Astrocyte (in vitro differentiated cells and primary cell): ENCODE results near the gene DNAH1. TPM values are rescaled to one million over a fixed set of nuclear protein-coding genes. Genes with fewer than 3 reads are reported as not detected.

Experiments used
- DNase-seq: peaks from one replicate; pipeline ENCODE4 v3.0.0-alpha.2; 2010; ENCODE audit warnings: low read depth
- FAIRE-seq: peaks from 2 replicates; lab custom pipeline; 2011; peaks lifted over from hg19 to GRCh38; lab: Jason Lieb, UNC
- H2AFZ ChIP-seq: 2 replicates; pipeline ENCODE4 v1.6.0; 2012; ENCODE audit warnings: low read depth, low read length, inconsistent platforms
- H3K27ac ChIP-seq: 2 replicates; pipeline ENCODE4 v1.5.1; 2011; ENCODE audit warnings: low read depth, low read length, inconsistent platforms
- H3K27me3 ChIP-seq: 2 replicates; pipeline ENCODE4 v1.6.0; 2011; ENCODE audit warnings: low read length, inconsistent platforms; ENCODE audit not compliant: insufficient read depth
- H3K36me3 ChIP-seq: 2 replicates; pipeline ENCODE4 v1.5.1; 2011; ENCODE audit warnings: low read length, inconsistent platforms; ENCODE audit not compliant: insufficient read depth
- H3K4me1 ChIP-seq: 2 replicates; pipeline ENCODE4 v1.5.1; 2011; ENCODE audit warnings: low read length, inconsistent platforms; ENCODE audit not compliant: insufficient read depth
- H3K4me2 ChIP-seq: 2 replicates; pipeline ENCODE4 v1.6.0; 2012; ENCODE audit warnings: low read length, inconsistent platforms
- H3K4me3 ChIP-seq: 2 replicates; pipeline ENCODE4 v1.5.1; 2011; ENCODE audit warnings: low read depth, mild to moderate bottlenecking, low read length, inconsistent platforms; ENCODE audit not compliant: insufficient read depth
- H3K79me2 ChIP-seq: 2 replicates; pipeline ENCODE4 v1.6.0; 2012; ENCODE audit warnings: mild to moderate bottlenecking, low read length, inconsistent platforms; ENCODE audit not compliant: insufficient read depth
- H3K9ac ChIP-seq: 2 replicates; pipeline ENCODE4 v1.6.0; 2012; ENCODE audit warnings: mild to moderate bottlenecking, low read length, inconsistent platforms
- H3K9me3 ChIP-seq: 2 replicates; pipeline ENCODE4 v1.5.1; 2012; ENCODE audit warnings: low read depth, mild to moderate bottlenecking, low read length, inconsistent platforms; ENCODE audit not compliant: insufficient read depth
- H4K20me1 ChIP-seq: 2 replicates; pipeline ENCODE4 v1.6.0; 2012; ENCODE audit warnings: low read length, inconsistent platforms; ENCODE audit not compliant: insufficient read depth
- H3K27ac Mint-ChIP-seq: one replicate; pipeline ENCODE4 v1.8.0; 2021; ENCODE audit warnings: mild to moderate bottlenecking, mixed read lengths; ENCODE audit not compliant: unreplicated experiment
- H3K27me3 Mint-ChIP-seq: one replicate; pipeline ENCODE4 v1.8.0; 2021; ENCODE audit warnings: low read depth, mixed read lengths; ENCODE audit not compliant: unreplicated experiment
- H3K36me3 Mint-ChIP-seq: one replicate; pipeline ENCODE4 v1.8.0; 2021; ENCODE audit warnings: low read depth, mixed read lengths; ENCODE audit not compliant: unreplicated experiment
- H3K4me1 Mint-ChIP-seq: one replicate; pipeline ENCODE4 v1.8.0; 2021; ENCODE audit warnings: low read depth, mixed read lengths; ENCODE audit not compliant: unreplicated experiment
- H3K4me3 Mint-ChIP-seq: one replicate; pipeline ENCODE4 v1.8.0; 2021; ENCODE audit warnings: mild to moderate bottlenecking, moderate library complexity, mixed read lengths; ENCODE audit not compliant: unreplicated experiment
- H3K9me3 Mint-ChIP-seq: one replicate; pipeline ENCODE4 v1.8.0; 2021; ENCODE audit warnings: mild to moderate bottlenecking, mixed read lengths; ENCODE audit not compliant: unreplicated experiment
- CTCF ChIP-seq: IDR thresholded peaks from 2 replicates; pipeline ENCODE4 v1.5.1; 2011; ENCODE audit warnings: low read depth, mild to moderate bottlenecking, inconsistent platforms, low read length, moderate library complexity; ENCODE audit not compliant: insufficient read depth
- EZH2 ChIP-seq: IDR thresholded peaks from 2 replicates; pipeline ENCODE4 v1.6.1; 2012; ENCODE audit warnings: mild to moderate bottlenecking, low read length, inconsistent platforms; ENCODE audit not compliant: insufficient read depth
- total RNA-seq: library from RNA; stranded (reverse); gene quantifications from 2 replicates; pipeline ENCODE4 v1.2.1, GENCODE V29; 2021

The DNAH1 gene
- total RNA-seq, 1 donor from 2014 or later = 2.3 TPM

- H4K20me1 ChIP-seq = peaks cover 22% of the 10 kb centered on the region
- peaks cover 24% of the 10 kb centered on the region for H3K36me3 Mint-ChIP-seq
- no peak overlapping the region for H3K4me3 ChIP-seq
- TF ChIP-seq EZH2 = no peak
- no peak for TF ChIP-seq CTCF
- no peak overlapping the region for H3K4me3 Mint-ChIP-seq
- H3K9me3 Mint-ChIP-seq = no peaks in the 10 kb centered on the region
- peaks cover 37% of the 10 kb centered on the region for H3K79me2 ChIP-seq
- no peak for DNase-seq
- no peak overlapping the region for H2AFZ ChIP-seq
- FAIRE-seq = no peak
- no peaks in the 10 kb centered on the region for H3K27me3 Mint-ChIP-seq
- peaks cover 17% of the 10 kb centered on the region for H3K4me1 ChIP-seq
- no peak overlapping the region for H3K9ac ChIP-seq
- no peak overlapping the region for H3K27ac ChIP-seq
- H3K36me3 ChIP-seq = peaks cover 16% of the 10 kb centered on the region
- peaks cover 9% of the 10 kb centered on the region for H3K4me1 Mint-ChIP-seq
- H3K27me3 ChIP-seq = no peaks in the 10 kb centered on the region
- no peak overlapping the region for H3K4me2 ChIP-seq
- no peaks in the 10 kb centered on the region for H3K9me3 ChIP-seq
- no peak overlapping the region for H3K27ac Mint-ChIP-seq
Measured at GRCh38 chr3:52406231-52406661, 90.1 kb downstream of the DNAH1 start.

- TF ChIP-seq EZH2 (no peak), CTCF (no peak)
- peaks cover 29% of the 10 kb centered on the region for H4K20me1 ChIP-seq
- peaks cover 14% of the 10 kb centered on the region for H3K36me3 ChIP-seq
- H3K9ac ChIP-seq = no peak overlapping the region
- no peak overlapping the region for H2AFZ ChIP-seq
- Mint-ChIP-seq H3K4me1 (peaks cover 9% of the 10 kb centered on the region), H3K4me3 (peak overlapping the region; percentile 70), H3K27ac (no peak overlapping the region), H3K36me3 (peaks cover 24% of the 10 kb centered on the region), H3K9me3 (no peaks in the 10 kb centered on the region), H3K27me3 (no peaks in the 10 kb centered on the region)
- FAIRE-seq = no peak
- H3K4me1 ChIP-seq = peaks cover 24% of the 10 kb centered on the region
- H3K79me2 ChIP-seq = peaks cover 37% of the 10 kb centered on the region
- H3K4me3 ChIP-seq = no peak overlapping the region
- H3K4me2 ChIP-seq = no peak overlapping the region
- H3K27me3 ChIP-seq = no peaks in the 10 kb centered on the region
- no peak for DNase-seq
- H3K27ac ChIP-seq = no peak overlapping the region
- no peaks in the 10 kb centered on the region for H3K9me3 ChIP-seq
Measured at GRCh38 chr3:52406791-52407510, 90.8 kb downstream of the DNAH1 start.

DNA sequence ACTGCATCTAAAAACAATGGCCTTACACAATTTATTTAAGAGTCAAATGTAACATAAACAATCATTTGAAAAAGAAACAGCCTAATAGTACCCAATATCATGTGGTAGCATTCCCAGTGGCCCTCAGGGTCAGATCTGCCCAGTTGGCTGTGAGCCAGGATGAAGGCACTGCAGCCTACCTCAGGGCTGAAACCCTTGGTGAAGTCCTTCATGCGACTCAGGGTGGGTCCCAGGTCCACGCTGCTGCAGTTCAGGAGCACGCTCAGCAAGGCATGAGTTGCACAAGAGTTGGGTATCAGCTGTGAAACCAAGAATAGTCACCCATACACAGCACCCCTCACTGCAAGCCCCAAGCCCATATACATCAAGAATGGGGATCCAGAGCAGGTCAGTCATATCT lies 91.7 kb downstream of the DNAH1 start:
- no peaks in the 10 kb centered on the region for H3K9me3 Mint-ChIP-seq
- H3K36me3 Mint-ChIP-seq = peaks cover 18% of the 10 kb centered on the region
- peaks cover 26% of the 10 kb centered on the region for H3K4me1 ChIP-seq
- TF ChIP-seq CTCF = no peak
- TF ChIP-seq EZH2 = no peak
- H3K9ac ChIP-seq = no peak overlapping the region
- DNase-seq (no peak), FAIRE-seq (no peak)
- no peak overlapping the region for H3K27ac ChIP-seq
- no peaks in the 10 kb centered on the region for H3K9me3 ChIP-seq
- no peak overlapping the region for H3K4me2 ChIP-seq
- peaks cover 34% of the 10 kb centered on the region for H4K20me1 ChIP-seq
- H3K27me3 ChIP-seq = no peaks in the 10 kb centered on the region
- no peak overlapping the region for H3K4me3 ChIP-seq
- H2AFZ ChIP-seq = no peak overlapping the region
- H3K4me1 Mint-ChIP-seq = peaks cover 11% of the 10 kb centered on the region
- no peaks in the 10 kb centered on the region for H3K27me3 Mint-ChIP-seq
- peaks cover 37% of the 10 kb centered on the region for H3K79me2 ChIP-seq
- H3K27ac Mint-ChIP-seq = no peak overlapping the region
- peak overlapping the region; percentile 92 for H3K4me3 Mint-ChIP-seq
- peaks cover 11% of the 10 kb centered on the region for H3K36me3 ChIP-seq
